KMS-11 (cell line): ENCODE measurements around the gene ARHGEF19.
A peak's percentile ranks its signal among the peaks of the same experiment; 100 is the strongest.

ENCODE experiments used
- H2AFZ ChIP-seq: fragments of 200-600 bp; sonication (generic); 2 replicates; pipeline ENCODE4 v1.6.1; 2016; ENCODE audit warnings: antibody characterized with exemption, mixed run types, low read depth
- H3K27ac ChIP-seq: fragments of 200-600 bp; sonication (generic); 2 replicates; pipeline ENCODE4 v1.6.1; 2016; ENCODE audit warnings: mild to moderate bottlenecking, mixed run types
- H3K27me3 ChIP-seq: fragments of 200-600 bp; sonication (generic); 2 replicates; pipeline ENCODE4 v1.6.1; 2017; ENCODE audit warnings: mild to moderate bottlenecking, low read depth, mixed run types, moderate library complexity; ENCODE audit not compliant: insufficient read depth
- H3K36me3 ChIP-seq: fragments of 200-600 bp; sonication (generic); 2 replicates; pipeline ENCODE4 v1.6.1; 2017; ENCODE audit warnings: mild to moderate bottlenecking, mixed run types; ENCODE audit not compliant: insufficient read depth
- H3K4me1 ChIP-seq: fragments of 200-600 bp; sonication (generic); 2 replicates; pipeline ENCODE4 v1.6.1; 2016; ENCODE audit warnings: mild to moderate bottlenecking, low read depth, mixed run types; ENCODE audit not compliant: poor library complexity, severe bottlenecking
- H3K4me2 ChIP-seq: fragments of 200-600 bp; sonication (generic); 2 replicates; pipeline ENCODE4 v1.7.0; 2016; ENCODE audit warnings: mild to moderate bottlenecking, mixed run types
- H3K4me3 ChIP-seq: fragments of 200-600 bp; sonication (generic); IDR thresholded peaks from 2 replicates; pipeline ENCODE4 v1.6.1; 2017; ENCODE audit warnings: low read depth, low read length, mixed read lengths; ENCODE audit not compliant: insufficient read depth
- H3K79me2 ChIP-seq: fragments of 200-600 bp; sonication (generic); 2 replicates; pipeline ENCODE4 v1.6.1; 2016; ENCODE audit warnings: low read depth, mixed run types; ENCODE audit not compliant: insufficient read depth
- H3K9ac ChIP-seq: fragments of 200-600 bp; sonication (generic); 2 replicates; pipeline ENCODE4 v1.6.1; 2016; ENCODE audit warnings: mild to moderate bottlenecking, mixed run types
- H4K20me1 ChIP-seq: fragments of 200-600 bp; sonication (generic); 2 replicates; pipeline ENCODE4 v1.6.1; 2016; ENCODE audit warnings: mild to moderate bottlenecking, mixed run types; ENCODE audit not compliant: insufficient read depth
- CTCF ChIP-seq: fragments of 200-600 bp; sonication (generic); conservative IDR thresholded peaks from 2 replicates; pipeline ENCODE4 v1.6.1; 2017; ENCODE audit warnings: low read depth, mild to moderate bottlenecking, antibody characterized with exemption, low read length, moderate library complexity, mixed read lengths

Gene ARHGEF19

GRCh38 chr1:16189003-16189402, 23.4 kb downstream of the ARHGEF19 start:
- Histone ChIP-seq H3K9ac (no peak overlapping the region), H3K36me3 (no peaks in the 10 kb centered on the region), H3K4me3 (no peak overlapping the region), H3K27me3 (no peaks in the 10 kb centered on the region), H3K27ac (no peak overlapping the region), H4K20me1 (no peaks in the 10 kb centered on the region), H3K4me2 (no peak overlapping the region), H3K4me1 (peaks cover 4% of the 10 kb centered on the region), H3K79me2 (no peaks in the 10 kb centered on the region), H2AFZ (no peak overlapping the region)
- TF ChIP-seq CTCF: no peak

DNA sequence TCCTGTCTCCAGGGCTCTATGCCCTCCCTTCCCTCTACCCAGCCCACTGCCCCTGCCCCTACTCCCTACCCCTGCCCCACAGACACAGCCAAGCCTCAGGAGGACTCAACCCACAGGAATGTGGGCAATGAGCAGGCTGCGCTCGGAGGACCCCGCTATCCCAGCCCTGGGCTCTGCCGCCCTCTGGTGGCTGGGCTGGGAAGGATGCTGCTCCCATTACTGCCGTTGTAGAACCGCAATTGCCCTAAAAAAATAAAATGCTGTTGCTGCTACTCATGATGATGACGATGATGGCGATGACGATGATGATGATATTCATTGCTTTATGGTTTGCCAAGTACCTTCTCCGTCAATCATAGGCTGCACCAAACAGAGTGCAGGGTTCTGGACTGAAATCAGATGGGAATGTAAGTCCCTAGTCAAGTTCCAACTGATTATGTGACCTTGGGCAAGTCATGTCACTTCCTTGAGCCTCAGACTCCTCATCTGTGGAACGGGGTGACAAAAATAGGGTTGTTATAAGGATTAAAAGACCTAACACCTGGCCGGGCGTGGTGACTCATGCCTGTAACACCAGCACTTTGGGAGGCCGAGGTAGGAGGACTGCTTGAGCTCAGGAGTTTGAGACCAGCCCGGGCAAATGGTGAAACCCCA, 24.6 kb downstream of the ARHGEF19 start:
- H3K36me3 ChIP-seq: no peaks in the 10 kb centered on the region
- peaks cover 4% of the 10 kb centered on the region for H3K4me1 ChIP-seq
- no peak overlapping the region for H3K27ac ChIP-seq
- H3K4me2 ChIP-seq: peak overlapping the region; percentile 33; the same call in 1 of the 2 replicates
- H3K79me2 ChIP-seq: no peaks in the 10 kb centered on the region
- peak; percentile 95 for TF ChIP-seq CTCF
- H4K20me1 ChIP-seq: no peaks in the 10 kb centered on the region
- peak overlapping the region; percentile 27; the same call in 1 of the 2 replicates for H3K9ac ChIP-seq
- H3K4me3 ChIP-seq: no peak overlapping the region
- H3K27me3 ChIP-seq: no peaks in the 10 kb centered on the region
- H2AFZ ChIP-seq: peak overlapping the region; percentile 69

DNA sequence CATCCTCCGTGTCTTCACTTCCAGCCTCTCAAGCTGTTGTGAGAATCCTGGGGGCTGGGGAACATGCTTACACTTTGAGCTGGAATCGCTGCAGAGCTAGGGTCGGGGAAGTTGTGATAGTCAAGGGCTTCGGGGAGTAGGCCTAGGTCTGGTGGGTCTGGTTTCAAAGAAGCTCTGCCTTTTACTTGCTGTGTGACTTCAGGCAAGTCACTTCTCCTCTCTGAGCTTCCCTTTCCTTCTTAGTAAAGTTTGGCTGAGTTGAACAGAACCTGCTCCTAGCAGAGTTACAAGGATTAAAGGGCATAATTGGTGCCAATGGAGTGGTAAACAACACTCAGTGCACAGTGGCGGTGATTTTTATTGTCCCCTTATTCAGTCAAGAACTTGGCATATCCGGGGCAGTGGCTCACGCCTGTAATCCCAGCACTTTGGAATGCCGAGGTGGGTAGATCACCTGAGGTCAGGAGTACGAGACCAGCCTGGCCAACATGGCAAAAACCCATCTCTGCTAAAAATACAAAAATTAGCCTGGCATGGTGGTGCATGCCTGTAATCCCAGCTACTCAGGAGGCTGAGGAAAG, 25.7 kb downstream of the ARHGEF19 start:
- Histone ChIP-seq H3K27ac (no peak overlapping the region), H3K79me2 (no peaks in the 10 kb centered on the region), H3K4me3 (no peak overlapping the region), H3K27me3 (no peaks in the 10 kb centered on the region), H3K36me3 (no peaks in the 10 kb centered on the region), H3K4me1 (peaks cover 4% of the 10 kb centered on the region), H3K9ac (no peak overlapping the region), H2AFZ (no peak overlapping the region), H4K20me1 (no peaks in the 10 kb centered on the region), H3K4me2 (no peak overlapping the region)
- TF ChIP-seq CTCF: no peak

GRCh38 chr1:16184557-16185303, 27.7 kb downstream of the ARHGEF19 start:
- no peak for TF ChIP-seq CTCF
- Histone ChIP-seq H3K4me1 (peaks cover 4% of the 10 kb centered on the region), H3K27ac (no peak overlapping the region)

More at GRCh38 chr1:16184557-16185303, 27.7 kb downstream of the ARHGEF19 start:
- H3K4me3 ChIP-seq: no peak overlapping the region
- H2AFZ ChIP-seq: no peak overlapping the region
- H3K9ac ChIP-seq: no peak overlapping the region
- no peaks in the 10 kb centered on the region for H4K20me1 ChIP-seq
- H3K27me3 ChIP-seq: no peaks in the 10 kb centered on the region
- H3K79me2 ChIP-seq: no peaks in the 10 kb centered on the region
- H3K36me3 ChIP-seq: no peaks in the 10 kb centered on the region
- no peak overlapping the region for H3K4me2 ChIP-seq
